ENCODE data around the gene C1orf53. TPM values are rescaled to one million over a fixed set of nuclear protein-coding genes. Genes with fewer than 3 reads are reported as not detected.

Gene C1orf53
- total RNA-seq, 1 donor from 2014 or later = 3.8 TPM

GRCh38 chr1:197921235-197922069 lies 19.0 kb downstream of the C1orf53 start:
- Mint-ChIP-seq H3K27me3 (ENCODE audit: low read depth) (peaks cover 86% of the 10 kb centered on the region), H3K27ac (no peak overlapping the region), H3K4me1 (peaks cover 41% of the 10 kb centered on the region), H3K36me3 (peaks cover 2% of the 10 kb centered on the region), H3K9me3 (no peaks in the 10 kb centered on the region), H3K4me3 (peak overlapping the region; percentile 63)
- no peak for TF ChIP-seq CTCF (IDR thresholded peaks at IDR 0.05; ENCODE audit: unreplicated experiment)
- DNase-seq (ENCODE audit: low spot score in 2 of 2, unreplicated experiment in 2 of 2) = no peak

- Mint-ChIP-seq H3K4me1 (peaks cover 36% of the 10 kb centered on the region), H3K36me3 (peaks cover 2% of the 10 kb centered on the region), H3K4me3 (no peak overlapping the region), H3K27ac (no peak overlapping the region), H3K9me3 (no peaks in the 10 kb centered on the region), H3K27me3 (ENCODE audit: low read depth) (peaks cover 86% of the 10 kb centered on the region)
- no peak for TF ChIP-seq CTCF (IDR thresholded peaks at IDR 0.05; ENCODE audit: unreplicated experiment)
- no peak for DNase-seq (ENCODE audit: low spot score in 2 of 2, unreplicated experiment in 2 of 2)
These were observed 19.6 kb downstream of the C1orf53 start for GRCh38 chr1:197922070-197922390.

GRCh38 chr1:197923038-197923437 lies 20.6 kb downstream of the C1orf53 start:
- peaks cover 86% of the 10 kb centered on the region for H3K27me3 Mint-ChIP-seq (ENCODE audit: low read depth)
- no peak overlapping the region for H3K27ac Mint-ChIP-seq
- no peak overlapping the region for H3K4me3 Mint-ChIP-seq
- no peaks in the 10 kb centered on the region for H3K9me3 Mint-ChIP-seq
- H3K36me3 Mint-ChIP-seq = peaks cover 2% of the 10 kb centered on the region
- DNase-seq (ENCODE audit: low spot score in 2 of 2, unreplicated experiment in 2 of 2) = no peak
- H3K4me1 Mint-ChIP-seq = peaks cover 25% of the 10 kb centered on the region
- no peak for TF ChIP-seq CTCF (IDR thresholded peaks at IDR 0.05; ENCODE audit: unreplicated experiment)

GRCh38 chr1:197924516-197925123 lies 22.2 kb downstream of the C1orf53 start:
- TF ChIP-seq CTCF (IDR thresholded peaks at IDR 0.05; ENCODE audit: unreplicated experiment) = peak; percentile 61
- Mint-ChIP-seq H3K27me3 (ENCODE audit: low read depth) (peaks cover 84% of the 10 kb centered on the region), H3K4me1 (peaks cover 20% of the 10 kb centered on the region), H3K36me3 (peaks cover 2% of the 10 kb centered on the region), H3K9me3 (no peaks in the 10 kb centered on the region), H3K27ac (no peak overlapping the region), H3K4me3 (no peak overlapping the region)
- no peak for DNase-seq (ENCODE audit: low spot score in 2 of 2, unreplicated experiment in 2 of 2)

- peak overlapping the region; percentile 57 for H3K4me3 Mint-ChIP-seq
- H3K9me3 Mint-ChIP-seq = no peaks in the 10 kb centered on the region
- peaks cover 3% of the 10 kb centered on the region for H3K4me1 Mint-ChIP-seq
- peaks cover 79% of the 10 kb centered on the region for H3K27me3 Mint-ChIP-seq (ENCODE audit: low read depth)
- no peak overlapping the region for H3K27ac Mint-ChIP-seq
- no peaks in the 10 kb centered on the region for H3K36me3 Mint-ChIP-seq
- TF ChIP-seq CTCF (IDR thresholded peaks at IDR 0.05; ENCODE audit: unreplicated experiment) = no peak
- DNase-seq (ENCODE audit: low spot score in 2 of 2, unreplicated experiment in 2 of 2) = no peak
These were observed 25.7 kb downstream of the C1orf53 start for GRCh38 chr1:197927908-197928665.
